NB4 (cell line): ENCODE measurements around the gene ERCC3.

Source experiments
- MYC ChIP-seq: IDR thresholded peaks from 2 replicates; pipeline ENCODE4 v1.6.1; 2011; ENCODE audit warnings: low read depth, low read length
- POLR2A ChIP-seq: IDR thresholded peaks from 2 replicates; pipeline ENCODE4 v1.6.1; 2011; ENCODE audit warnings: mild to moderate bottlenecking; ENCODE audit not compliant: insufficient read length; ENCODE audit errors: extremely low read depth
- TF ChIP-seq, protein P1 (sequence below): IDR thresholded peaks from one replicate; pipeline ENCODE4 v1.5.1; 2012; ENCODE audit warnings: low read depth, low read length
- TF ChIP-seq, protein P2 (sequence below): IDR thresholded peaks from 2 replicates; pipeline ENCODE4 v1.6.1; 2011; ENCODE audit warnings: low read depth, low read length

DNA sequence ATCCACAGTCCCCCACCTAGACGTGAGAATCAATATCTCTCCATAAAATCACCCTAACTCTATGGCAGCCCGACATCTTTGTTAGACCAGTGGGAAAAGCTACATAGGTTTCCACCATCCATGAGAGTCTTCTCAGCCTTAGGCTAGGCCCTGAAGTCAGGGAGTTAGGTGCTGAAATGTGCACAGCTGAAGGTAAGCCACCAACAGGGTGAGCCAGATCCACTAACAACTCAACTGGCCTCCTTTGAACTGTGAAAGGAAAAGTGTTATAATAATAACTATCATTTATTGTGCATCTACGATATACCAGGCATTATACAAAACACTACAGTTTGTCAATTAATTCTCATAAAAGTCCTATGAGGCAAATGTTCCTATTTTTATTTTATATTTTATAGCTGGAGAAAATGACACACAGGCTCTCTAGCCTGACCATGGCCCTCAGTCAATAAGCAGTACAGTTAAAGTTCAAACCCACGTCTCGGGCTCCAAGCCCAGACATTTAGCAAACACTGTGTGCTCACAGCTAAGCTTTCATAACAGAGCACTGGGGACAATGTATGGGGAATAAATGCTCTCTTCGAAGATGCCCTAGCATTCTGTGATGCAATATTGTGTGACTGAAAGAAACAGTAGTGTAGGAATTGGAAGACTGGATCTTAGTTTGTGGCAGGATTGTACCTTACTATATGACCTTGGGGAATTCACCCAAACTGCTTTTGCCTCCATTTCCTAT, 62.6 kb downstream of the ERCC3 start:
- TF ChIP-seq, protein P1, sequence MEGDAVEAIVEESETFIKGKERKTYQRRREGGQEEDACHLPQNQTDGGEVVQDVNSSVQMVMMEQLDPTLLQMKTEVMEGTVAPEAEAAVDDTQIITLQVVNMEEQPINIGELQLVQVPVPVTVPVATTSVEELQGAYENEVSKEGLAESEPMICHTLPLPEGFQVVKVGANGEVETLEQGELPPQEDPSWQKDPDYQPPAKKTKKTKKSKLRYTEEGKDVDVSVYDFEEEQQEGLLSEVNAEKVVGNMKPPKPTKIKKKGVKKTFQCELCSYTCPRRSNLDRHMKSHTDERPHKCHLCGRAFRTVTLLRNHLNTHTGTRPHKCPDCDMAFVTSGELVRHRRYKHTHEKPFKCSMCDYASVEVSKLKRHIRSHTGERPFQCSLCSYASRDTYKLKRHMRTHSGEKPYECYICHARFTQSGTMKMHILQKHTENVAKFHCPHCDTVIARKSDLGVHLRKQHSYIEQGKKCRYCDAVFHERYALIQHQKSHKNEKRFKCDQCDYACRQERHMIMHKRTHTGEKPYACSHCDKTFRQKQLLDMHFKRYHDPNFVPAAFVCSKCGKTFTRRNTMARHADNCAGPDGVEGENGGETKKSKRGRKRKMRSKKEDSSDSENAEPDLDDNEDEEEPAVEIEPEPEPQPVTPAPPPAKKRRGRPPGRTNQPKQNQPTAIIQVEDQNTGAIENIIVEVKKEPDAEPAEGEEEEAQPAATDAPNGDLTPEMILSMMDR, result no peak
- TF ChIP-seq POLR2A (no peak), MYC (no peak)
- TF ChIP-seq, protein P2, sequence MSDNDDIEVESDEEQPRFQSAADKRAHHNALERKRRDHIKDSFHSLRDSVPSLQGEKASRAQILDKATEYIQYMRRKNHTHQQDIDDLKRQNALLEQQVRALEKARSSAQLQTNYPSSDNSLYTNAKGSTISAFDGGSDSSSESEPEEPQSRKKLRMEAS, result no peak
